GM18517 (cell line): Measurements from ENCODE around the gene NDUFC1.

Experiments used
- ATAC-seq: cut with Tn5 transposase; IDR thresholded peaks from one replicate; pipeline ENCODE4 v1.9.1; 2021; ENCODE audit warnings: mild to moderate bottlenecking, moderate library complexity; ENCODE audit not compliant: unreplicated experiment

Gene NDUFC1

DNA sequence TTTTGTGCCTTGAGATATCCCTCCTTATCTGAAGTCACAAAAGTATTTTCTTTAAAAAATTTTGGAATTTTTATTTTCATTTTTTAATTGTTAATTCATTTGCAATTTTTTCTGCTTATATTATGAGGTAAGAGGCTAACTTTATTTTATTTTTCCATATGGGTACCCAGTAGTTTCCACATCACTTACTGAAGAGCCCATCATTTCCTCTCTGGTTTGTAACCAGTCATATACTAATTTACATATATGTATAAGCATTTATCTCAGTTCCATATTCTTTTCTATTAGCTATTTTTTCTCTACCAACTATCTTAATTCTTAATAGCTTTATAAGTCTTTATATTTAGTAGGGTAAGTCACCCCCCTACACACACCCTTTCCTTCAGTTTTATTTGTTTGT is 49.2 kb downstream of the NDUFC1 start:
- ATAC-seq: no peak

DNA sequence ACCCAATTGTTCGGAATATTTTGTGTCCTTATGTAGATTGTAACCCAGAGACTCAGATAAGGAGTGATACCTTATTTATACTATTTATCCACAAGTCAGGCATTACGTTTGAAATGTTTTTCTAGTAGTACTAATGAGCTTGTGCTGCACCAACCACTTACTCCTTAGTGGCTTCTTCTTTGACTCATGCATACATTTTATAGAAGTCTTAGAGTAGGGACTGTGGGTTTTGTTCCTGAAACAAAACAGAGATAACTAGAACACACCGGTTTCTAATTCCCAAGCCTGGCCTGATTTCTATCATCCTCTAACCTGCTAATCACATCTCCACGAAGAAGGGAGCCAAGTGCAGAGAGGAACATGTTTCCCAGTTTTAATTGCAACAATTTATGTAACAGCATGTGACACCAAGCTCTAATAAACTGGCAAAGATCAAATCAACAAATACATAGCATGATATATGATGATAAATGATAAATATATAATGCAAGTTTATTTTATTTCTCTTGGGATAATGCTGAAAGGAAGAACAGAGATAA is 54.5 kb downstream of the NDUFC1 start:
- no peak for ATAC-seq

DNA sequence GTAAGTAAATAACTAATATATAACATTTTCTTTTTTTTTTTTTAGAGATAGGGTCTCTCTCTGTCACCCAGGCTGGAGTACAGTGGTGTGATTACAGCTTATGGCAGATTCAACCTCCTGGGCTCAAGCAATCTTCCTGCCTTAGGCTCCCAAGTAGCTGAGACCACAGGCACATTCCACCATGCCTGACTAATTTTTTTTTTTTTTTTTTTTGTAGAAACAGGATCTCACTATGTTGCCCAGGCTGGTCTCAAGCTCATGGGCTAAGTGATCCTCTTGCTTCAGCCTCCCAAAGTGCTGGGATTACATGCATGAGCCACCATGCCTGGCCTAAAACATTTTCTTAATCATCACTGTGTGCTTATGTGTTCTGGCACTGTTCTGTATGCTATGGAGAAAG is 55.0 kb downstream of the NDUFC1 start:
- ATAC-seq: no peak

DNA sequence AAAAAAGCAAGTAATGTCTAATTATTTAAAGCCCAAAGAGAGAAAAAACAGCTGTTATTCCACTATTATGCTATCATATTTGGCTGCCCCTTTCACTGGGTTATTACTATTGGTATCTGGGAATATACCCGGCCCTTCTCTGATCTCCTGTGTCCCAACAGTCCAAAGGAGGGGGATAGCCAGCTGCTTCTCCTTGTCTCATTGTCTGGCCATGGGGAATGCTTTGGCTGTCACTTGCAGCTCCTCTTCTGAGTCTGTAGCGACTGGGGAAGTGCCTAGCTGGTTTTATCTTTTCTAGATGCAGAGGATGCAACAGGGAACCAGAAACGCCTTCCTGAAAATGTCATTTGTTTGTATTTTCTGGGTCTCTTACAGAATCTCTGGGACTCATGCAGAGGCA is 56.1 kb downstream of the NDUFC1 start:
- ATAC-seq: no peak

DNA sequence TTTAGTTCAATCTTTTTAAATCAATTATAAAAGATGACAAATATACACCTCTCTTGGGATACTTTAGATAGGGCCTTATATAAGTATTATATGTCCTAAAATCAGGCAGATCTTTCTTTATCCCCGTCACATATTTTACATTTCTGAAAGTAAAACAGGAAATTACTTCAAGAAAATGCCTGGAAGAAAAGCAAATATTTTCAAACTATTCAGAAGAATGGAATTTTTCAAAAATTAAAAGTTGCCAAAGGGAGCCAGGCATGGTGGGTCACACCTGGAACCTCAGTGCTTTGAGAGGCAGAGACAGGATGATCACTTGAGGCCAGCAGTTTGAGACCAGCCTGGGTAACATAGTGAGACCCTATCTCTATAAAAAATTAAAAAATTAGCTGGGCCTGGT is 56.7 kb downstream of the NDUFC1 start:
- ATAC-seq: no peak

DNA sequence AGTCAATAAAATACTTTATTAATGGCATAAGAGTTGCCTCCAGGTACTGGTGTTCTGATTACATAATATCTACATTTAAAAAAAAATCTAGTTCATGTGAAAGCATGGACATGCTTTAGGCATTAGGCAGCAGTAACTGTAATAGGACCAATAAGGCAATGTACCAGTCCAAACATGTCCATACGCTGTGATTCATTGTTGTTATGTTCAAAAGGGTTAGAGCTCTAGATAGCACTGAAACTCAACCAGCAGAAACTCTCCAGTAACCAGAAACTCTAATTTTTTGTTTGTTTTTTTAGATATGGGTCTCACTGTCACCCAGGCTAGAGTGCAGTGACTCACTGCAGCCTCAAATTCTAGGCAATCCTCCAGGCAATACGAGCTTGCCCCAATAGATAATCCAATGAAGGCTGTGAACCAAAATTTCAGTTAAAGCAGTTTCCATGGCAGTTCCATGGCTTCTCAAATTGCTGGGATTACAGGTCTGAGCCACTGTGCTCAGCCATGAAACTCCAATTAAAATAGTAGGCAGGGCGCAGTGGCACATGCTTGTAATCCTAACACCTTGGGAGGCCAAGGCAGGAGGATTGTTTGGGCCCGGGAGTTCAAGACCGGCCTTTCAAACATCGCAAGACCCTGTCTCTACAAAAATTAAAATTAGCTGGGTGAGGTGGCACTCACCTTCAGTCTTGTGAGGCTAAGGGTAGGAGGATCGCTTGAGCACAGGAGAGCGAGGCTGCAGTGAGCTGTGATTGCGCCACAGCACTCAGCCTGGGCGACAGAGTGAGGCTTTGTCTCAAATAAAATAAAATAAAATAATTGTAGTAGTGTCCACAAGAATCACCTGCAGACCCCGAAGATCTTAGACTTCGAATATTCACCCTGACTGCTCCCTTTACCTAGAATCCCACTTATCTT is 58.6 kb downstream of the NDUFC1 start:
- no peak for ATAC-seq

DNA sequence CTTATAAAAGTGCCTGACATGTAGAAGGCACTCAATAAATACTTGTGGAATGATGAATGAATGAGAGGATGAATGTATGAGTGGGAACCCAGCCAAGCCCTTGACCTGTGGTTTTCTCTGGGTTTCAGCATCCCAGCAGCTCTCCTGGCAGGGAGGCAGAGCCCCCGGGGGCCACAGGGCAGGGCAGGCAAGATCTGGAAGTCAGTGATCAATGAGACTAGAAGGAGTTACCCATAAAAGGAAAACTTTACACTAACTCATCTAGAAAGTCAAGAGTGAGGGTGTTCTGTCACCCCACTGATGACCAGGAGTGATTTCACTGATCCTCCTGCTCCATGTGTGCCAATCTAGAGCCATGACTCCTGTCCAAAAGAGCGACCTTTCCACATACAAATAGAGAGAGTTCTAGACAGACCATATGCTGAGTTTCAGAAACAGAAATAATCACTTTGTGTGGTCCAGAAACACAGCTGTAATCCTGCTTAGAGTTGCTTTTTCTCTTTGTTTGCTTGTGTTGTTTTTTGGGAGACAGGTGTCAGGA is 59.7 kb downstream of the NDUFC1 start:
- ATAC-seq: no peak

DNA sequence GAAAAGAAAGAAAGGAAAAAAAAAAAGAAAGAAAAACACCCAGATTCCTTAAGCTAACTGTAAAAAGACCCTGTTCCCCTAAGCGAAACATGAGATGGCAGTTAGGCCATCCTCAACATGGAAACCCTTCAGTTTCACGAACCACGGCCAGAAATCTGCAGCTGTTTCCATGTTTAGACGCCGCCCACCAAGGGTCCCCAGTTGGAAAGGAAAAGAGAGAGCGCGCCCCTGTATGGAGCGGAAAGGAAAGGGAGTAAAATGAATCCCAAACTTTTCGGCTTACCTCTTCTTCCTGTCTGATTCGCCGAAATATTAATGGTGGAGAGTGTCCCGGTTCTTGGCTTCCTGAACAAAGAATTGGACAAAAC is 60.5 kb downstream of the NDUFC1 start:
- ATAC-seq: no peak

DNA sequence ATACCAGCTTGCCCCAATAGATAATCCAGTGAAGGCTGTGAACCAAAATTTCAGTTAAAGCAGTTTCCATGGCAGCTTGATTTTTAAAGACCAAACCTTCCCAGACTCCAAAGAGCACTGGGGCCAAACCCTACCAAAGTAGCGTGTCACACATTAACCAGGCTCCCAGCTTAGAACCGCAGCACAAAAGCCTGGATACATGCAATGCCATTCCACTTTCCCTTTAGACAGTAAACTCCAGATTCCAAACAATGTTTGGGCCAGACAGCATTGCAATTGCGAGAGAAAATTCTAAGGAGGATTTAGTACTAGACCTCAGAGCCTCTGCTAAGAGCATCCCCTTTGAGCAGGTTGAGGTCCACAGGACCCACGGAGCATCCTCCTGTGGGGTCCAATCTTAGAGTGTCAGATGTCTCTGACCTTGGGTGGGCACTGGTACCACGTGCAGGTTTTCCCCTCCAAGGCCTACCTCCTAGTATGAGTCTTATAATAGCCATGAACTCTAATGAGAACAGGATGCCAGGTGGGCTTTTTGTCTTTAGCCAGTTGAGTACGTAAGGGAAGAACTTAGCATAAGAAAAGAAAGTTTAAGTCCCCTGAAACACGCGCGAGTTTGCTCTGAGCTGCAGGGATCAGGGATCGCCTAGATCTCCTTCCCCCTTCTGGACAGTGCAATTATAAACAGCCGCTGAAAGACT is 61.0 kb downstream of the NDUFC1 start:
- no peak for ATAC-seq
